SU-DHL-6 (cell line): ENCODE measurements around the gene MRPS11.

Source experiments
- H2AFZ ChIP-seq: fragments of 200-600 bp; sonication (generic); 2 replicates; pipeline ENCODE4 v1.6.1; 2014; ENCODE audit warnings: low read depth, mild to moderate bottlenecking, moderate library complexity, mixed read lengths, antibody characterized with exemption, low read length; ENCODE audit not compliant: severe bottlenecking
- H3F3A ChIP-seq: fragments of 200-600 bp; shearing (Covaris generic); 2 replicates; pipeline ENCODE4 v1.6.0; 2016; ENCODE audit warnings: antibody characterized with exemption, mild to moderate bottlenecking; ENCODE audit not compliant: insufficient read depth
- H3K27ac ChIP-seq: fragments of 200-600 bp; sonication (generic); 2 replicates; pipeline ENCODE4 v1.5.1; 2016; ENCODE audit warnings: low read depth, mild to moderate bottlenecking, low read length, moderate library complexity, mixed read lengths
- H3K27me3 ChIP-seq: fragments of 200-600 bp; sonication (generic), shearing (Covaris generic); 2 replicates; pipeline ENCODE4 v1.6.0; 2014; ENCODE audit warnings: mild to moderate bottlenecking, low read length
- H3K36me3 ChIP-seq: fragments of 200-600 bp; sonication (generic); 2 replicates; pipeline ENCODE4 v1.6.1; 2014; ENCODE audit warnings: mild to moderate bottlenecking, low read length, mixed read lengths
- H3K4me2 ChIP-seq: fragments of 300-600, 200-600 bp; shearing (Covaris generic), sonication (generic); 2 replicates; pipeline ENCODE4 v1.6.0; 2014; ENCODE audit warnings: low read length, low read depth, mild to moderate bottlenecking; ENCODE audit not compliant: poor library complexity, severe bottlenecking
- H3K4me3 ChIP-seq: fragments of 200-600 bp; sonication (generic); 2 replicates; pipeline ENCODE4 v1.5.1; 2014; ENCODE audit warnings: antibody characterized with exemption, low read length, mild to moderate bottlenecking, mixed read lengths; ENCODE audit not compliant: insufficient read depth, poor library complexity, severe bottlenecking
- H3K79me2 ChIP-seq: fragments of 200-600 bp; sonication (generic); 2 replicates; pipeline ENCODE4 v1.6.1; 2014; ENCODE audit warnings: mild to moderate bottlenecking, low read length, moderate library complexity; ENCODE audit not compliant: insufficient read depth
- H3K9ac ChIP-seq: fragments of 200-600 bp; sonication (generic); 2 replicates; pipeline ENCODE4 v1.7.0; 2014; ENCODE audit warnings: mild to moderate bottlenecking, low read length
- H3K9me2 ChIP-seq: fragments of 200-600 bp; sonication (generic); replicated peaks from 2 replicates; pipeline ENCODE4 v1.6.1; 2014; ENCODE audit warnings: low read length; ENCODE audit not compliant: insufficient read depth
- H3K9me3 ChIP-seq: fragments of 200-600 bp; sonication (generic); 2 replicates; pipeline ENCODE4 v1.6.1; 2014; ENCODE audit warnings: low read length, mixed read lengths; ENCODE audit not compliant: insufficient read depth
- H4K20me1 ChIP-seq: fragments of 200-600 bp; sonication (generic); 2 replicates; pipeline ENCODE4 v1.6.1; 2014; ENCODE audit warnings: low read depth, mild to moderate bottlenecking, antibody characterized with exemption, low read length, moderate library complexity, mixed read lengths
- EZH2phosphoT487 ChIP-seq: fragments of 200-600 bp; sonication (generic), shearing (Covaris generic); conservative IDR thresholded peaks from 2 replicates; pipeline ENCODE4 v1.6.1; 2018; ENCODE audit warnings: mild to moderate bottlenecking, antibody characterized with exemption, low read length, moderate library complexity, mixed read lengths
- TF ChIP-seq, protein P1 (sequence below): fragments of 200-600 bp; sonication (generic); IDR thresholded peaks from one replicate; pipeline ENCODE4 v1.5.1; 2017; ENCODE audit warnings: antibody characterized with exemption, mild to moderate bottlenecking, low read length, moderate library complexity; ENCODE audit not compliant: insufficient read depth, poor library complexity, severe bottlenecking

MRPS11 gene

DNA sequence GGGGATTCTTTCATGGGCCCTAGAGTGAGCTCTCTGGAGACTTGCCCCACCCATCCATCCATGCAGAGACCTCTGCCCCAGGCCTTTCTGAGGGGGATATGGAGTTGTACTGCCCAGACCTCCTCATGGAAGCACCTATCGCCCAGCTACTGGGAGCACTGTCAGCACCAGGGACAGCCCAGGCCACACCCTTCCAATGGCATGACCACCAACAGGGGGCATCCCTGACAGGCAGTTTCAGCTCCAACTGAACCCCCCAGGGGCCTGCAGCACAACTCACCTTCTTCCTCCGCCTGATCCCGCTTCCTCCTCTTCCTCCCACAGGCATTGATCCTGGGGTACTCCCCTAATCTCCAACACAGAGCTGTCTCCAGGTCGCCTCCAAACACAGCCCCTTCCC is 21.8 kb downstream of the MRPS11 start:
- H3K9me2 ChIP-seq = no peaks in the 10 kb centered on the region
- H4K20me1 ChIP-seq = no peaks in the 10 kb centered on the region
- H3K36me3 ChIP-seq = no peaks in the 10 kb centered on the region
- H3K9me3 ChIP-seq = no peaks in the 10 kb centered on the region
- no peaks in the 10 kb centered on the region for H3K27me3 ChIP-seq
- no peak overlapping the region for H3K27ac ChIP-seq
- H3K79me2 ChIP-seq = no peaks in the 10 kb centered on the region
- H3K4me2 ChIP-seq = no peak overlapping the region
- H3K4me3 ChIP-seq = no peak overlapping the region
- TF ChIP-seq, protein P1, sequence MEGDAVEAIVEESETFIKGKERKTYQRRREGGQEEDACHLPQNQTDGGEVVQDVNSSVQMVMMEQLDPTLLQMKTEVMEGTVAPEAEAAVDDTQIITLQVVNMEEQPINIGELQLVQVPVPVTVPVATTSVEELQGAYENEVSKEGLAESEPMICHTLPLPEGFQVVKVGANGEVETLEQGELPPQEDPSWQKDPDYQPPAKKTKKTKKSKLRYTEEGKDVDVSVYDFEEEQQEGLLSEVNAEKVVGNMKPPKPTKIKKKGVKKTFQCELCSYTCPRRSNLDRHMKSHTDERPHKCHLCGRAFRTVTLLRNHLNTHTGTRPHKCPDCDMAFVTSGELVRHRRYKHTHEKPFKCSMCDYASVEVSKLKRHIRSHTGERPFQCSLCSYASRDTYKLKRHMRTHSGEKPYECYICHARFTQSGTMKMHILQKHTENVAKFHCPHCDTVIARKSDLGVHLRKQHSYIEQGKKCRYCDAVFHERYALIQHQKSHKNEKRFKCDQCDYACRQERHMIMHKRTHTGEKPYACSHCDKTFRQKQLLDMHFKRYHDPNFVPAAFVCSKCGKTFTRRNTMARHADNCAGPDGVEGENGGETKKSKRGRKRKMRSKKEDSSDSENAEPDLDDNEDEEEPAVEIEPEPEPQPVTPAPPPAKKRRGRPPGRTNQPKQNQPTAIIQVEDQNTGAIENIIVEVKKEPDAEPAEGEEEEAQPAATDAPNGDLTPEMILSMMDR = no peak
- H3F3A ChIP-seq = no peaks in the 10 kb centered on the region
- no peak overlapping the region for H2AFZ ChIP-seq
- no peak overlapping the region for H3K9ac ChIP-seq

DNA sequence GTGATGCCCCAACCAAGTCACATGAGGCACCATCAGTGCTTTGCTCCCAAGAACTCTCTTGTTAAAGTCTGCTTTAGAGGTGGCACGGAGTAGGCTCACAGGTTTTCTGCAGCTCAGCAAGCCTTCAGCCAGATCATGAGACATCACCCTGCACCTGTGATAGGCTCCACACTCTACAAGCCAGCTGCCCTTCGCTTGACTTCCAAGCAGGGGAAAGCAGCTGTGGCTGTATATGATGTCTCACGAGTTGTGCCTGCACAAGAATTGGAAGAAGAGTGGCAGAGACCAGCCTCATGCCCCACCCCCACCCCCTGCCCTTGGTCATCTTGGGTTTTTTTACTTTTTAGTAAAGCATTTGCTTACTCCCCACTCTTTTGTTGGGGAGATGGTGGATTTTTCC is 22.5 kb downstream of the MRPS11 start:
- TF ChIP-seq, protein P1 = no peak
- TF ChIP-seq EZH2phosphoT487 = no peak
- H2AFZ ChIP-seq = no peak overlapping the region
- H3K27ac ChIP-seq = no peak overlapping the region
- no peaks in the 10 kb centered on the region for H3K9me3 ChIP-seq
- H3K4me2 ChIP-seq = no peak overlapping the region
- no peaks in the 10 kb centered on the region for H3F3A ChIP-seq
- no peaks in the 10 kb centered on the region for H3K27me3 ChIP-seq
- H3K9me2 ChIP-seq = no peaks in the 10 kb centered on the region
- no peaks in the 10 kb centered on the region for H4K20me1 ChIP-seq
- no peaks in the 10 kb centered on the region for H3K36me3 ChIP-seq
- H3K79me2 ChIP-seq = no peaks in the 10 kb centered on the region
- H3K9ac ChIP-seq = no peak overlapping the region
- no peak overlapping the region for H3K4me3 ChIP-seq

DNA sequence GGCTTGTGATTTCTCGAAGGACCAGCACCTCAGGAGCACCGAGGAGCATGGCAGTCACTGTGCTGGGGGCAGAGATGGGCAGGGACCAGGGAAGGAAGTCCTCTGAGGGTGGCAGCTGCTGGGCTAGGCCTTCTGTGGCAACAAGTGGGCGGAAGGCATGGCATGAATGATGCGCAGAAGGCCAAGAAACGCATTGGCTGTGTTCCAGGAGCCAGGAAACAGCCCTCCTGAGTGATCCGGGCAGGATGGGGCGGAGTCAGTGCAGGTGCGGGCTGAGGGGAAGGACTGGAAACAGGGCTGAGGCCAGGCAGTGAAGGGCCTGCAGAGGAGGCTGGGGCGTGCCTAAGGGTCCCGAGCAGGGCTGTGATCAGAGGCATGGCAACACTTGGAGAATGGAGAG is 23.6 kb downstream of the MRPS11 start:
- H3K9me3 ChIP-seq = no peaks in the 10 kb centered on the region
- H3K27me3 ChIP-seq = no peaks in the 10 kb centered on the region
- no peak overlapping the region for H3K4me2 ChIP-seq
- no peaks in the 10 kb centered on the region for H3K79me2 ChIP-seq
- no peak overlapping the region for H3K27ac ChIP-seq
- no peaks in the 10 kb centered on the region for H3K9me2 ChIP-seq
- H2AFZ ChIP-seq = no peak overlapping the region
- H3F3A ChIP-seq = no peaks in the 10 kb centered on the region
- H4K20me1 ChIP-seq = no peaks in the 10 kb centered on the region
- H3K9ac ChIP-seq = no peak overlapping the region
- TF ChIP-seq, protein P1 = no peak
- TF ChIP-seq EZH2phosphoT487 = no peak
- no peak overlapping the region for H3K4me3 ChIP-seq
- H3K36me3 ChIP-seq = no peaks in the 10 kb centered on the region

DNA sequence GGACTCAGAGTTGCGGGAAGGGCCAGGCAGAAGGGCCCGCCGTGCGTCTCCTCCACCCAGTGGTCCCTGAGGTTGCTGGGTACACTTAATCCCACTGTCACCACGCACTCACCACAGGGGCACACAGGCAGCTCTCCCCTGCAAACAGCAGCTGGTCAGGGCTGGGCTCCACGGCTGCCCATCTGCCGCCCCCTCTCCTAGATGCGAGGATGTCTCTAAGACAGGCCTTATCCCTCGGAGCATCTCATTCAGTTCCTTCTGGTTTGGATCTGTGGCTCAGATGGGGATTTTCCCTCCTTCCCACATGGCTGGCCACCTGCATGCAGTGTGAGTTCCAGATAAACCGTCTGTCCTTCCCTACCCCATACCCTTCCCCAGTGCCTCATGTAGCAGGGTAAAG is 26.3 kb downstream of the MRPS11 start:
- no peaks in the 10 kb centered on the region for H3K79me2 ChIP-seq
- H3K9me3 ChIP-seq = no peaks in the 10 kb centered on the region
- no peaks in the 10 kb centered on the region for H3K36me3 ChIP-seq
- no peak overlapping the region for H3K4me3 ChIP-seq
- TF ChIP-seq EZH2phosphoT487 = no peak
- TF ChIP-seq, protein P1 = no peak
- H2AFZ ChIP-seq = no peak overlapping the region
- no peaks in the 10 kb centered on the region for H3F3A ChIP-seq
- no peaks in the 10 kb centered on the region for H4K20me1 ChIP-seq
- no peaks in the 10 kb centered on the region for H3K9me2 ChIP-seq
- H3K27me3 ChIP-seq = no peaks in the 10 kb centered on the region
- no peak overlapping the region for H3K27ac ChIP-seq
- no peak overlapping the region for H3K9ac ChIP-seq
- no peak overlapping the region for H3K4me2 ChIP-seq
